NCI-H2029 (cell line): ENCODE measurements around the gene ALAS1.

Source experiments
- DNase-seq: peaks from one replicate; lab custom pipeline; 2025; lab: John Stamatoyannopoulos, UW

ALAS1 gene

GRCh38 chr3:52234516-52235447, 36.8 kb downstream of the ALAS1 start:
- no peak for DNase-seq

DNA sequence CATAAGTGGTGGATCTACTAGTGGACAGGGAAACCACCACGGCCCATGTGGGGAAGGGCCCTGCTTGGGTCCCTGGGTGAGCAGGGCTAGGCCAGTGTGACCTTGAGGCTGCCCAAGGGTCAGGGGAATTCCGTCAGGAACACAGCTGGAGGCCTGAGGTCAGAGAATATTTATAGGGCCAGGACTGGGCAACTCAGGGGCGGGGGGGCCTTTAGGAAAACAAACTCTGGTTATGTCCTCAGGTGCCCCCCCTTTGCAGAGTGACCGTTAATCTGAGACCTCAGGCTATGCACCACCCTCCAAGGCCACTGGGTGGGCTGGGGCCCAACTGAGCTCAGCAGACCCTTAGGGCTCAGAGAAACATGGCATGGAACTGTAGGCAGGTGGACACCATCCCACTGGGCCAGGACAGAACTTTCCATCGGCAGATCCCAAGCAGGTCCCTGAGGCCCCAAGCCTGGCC, 38.5 kb downstream of the ALAS1 start:
- DNase-seq: no peak

- no peak for DNase-seq
These were observed 39.2 kb downstream of the ALAS1 start for GRCh38 chr3:52237006-52237656.

DNA sequence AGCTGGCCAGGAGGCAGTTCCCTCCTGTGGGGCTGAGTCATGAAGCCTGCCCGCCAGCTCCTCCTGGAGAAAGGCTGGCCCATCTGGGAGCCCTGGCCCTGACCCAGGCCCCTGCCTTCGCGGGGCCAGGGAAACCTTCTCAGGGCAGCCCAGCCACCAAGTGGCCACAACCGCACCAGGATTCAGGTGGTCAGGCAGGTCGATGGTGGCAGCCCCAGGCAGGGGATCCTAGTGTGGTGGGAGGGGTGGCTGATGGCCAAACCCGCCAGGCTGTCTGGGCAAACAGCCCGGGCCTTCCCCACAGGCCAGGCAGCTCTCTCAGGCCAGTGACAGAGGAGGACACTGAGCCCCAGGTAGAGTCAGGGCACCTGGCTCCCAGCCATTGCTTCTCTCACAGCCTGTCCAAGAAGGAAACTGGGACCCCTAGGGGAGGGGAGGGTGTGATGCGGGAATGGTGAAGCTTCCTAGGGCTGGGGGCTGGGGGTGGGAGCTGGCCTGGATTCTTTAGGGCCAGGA, 39.8 kb downstream of the ALAS1 start:
- DNase-seq: peak; percentile 24

GRCh38 chr3:52238193-52238760, 40.3 kb downstream of the ALAS1 start:
- no peak for DNase-seq

- DNase-seq: no peak
These were observed 41.1 kb downstream of the ALAS1 start, which contains the start of gene TWF2 for GRCh38 chr3:52238761-52239701. Gene TWF2, minus strand, starts transcription at chr3:52239158. Its CDS starts 142 bp downstream, at chr3:52239016.

DNA sequence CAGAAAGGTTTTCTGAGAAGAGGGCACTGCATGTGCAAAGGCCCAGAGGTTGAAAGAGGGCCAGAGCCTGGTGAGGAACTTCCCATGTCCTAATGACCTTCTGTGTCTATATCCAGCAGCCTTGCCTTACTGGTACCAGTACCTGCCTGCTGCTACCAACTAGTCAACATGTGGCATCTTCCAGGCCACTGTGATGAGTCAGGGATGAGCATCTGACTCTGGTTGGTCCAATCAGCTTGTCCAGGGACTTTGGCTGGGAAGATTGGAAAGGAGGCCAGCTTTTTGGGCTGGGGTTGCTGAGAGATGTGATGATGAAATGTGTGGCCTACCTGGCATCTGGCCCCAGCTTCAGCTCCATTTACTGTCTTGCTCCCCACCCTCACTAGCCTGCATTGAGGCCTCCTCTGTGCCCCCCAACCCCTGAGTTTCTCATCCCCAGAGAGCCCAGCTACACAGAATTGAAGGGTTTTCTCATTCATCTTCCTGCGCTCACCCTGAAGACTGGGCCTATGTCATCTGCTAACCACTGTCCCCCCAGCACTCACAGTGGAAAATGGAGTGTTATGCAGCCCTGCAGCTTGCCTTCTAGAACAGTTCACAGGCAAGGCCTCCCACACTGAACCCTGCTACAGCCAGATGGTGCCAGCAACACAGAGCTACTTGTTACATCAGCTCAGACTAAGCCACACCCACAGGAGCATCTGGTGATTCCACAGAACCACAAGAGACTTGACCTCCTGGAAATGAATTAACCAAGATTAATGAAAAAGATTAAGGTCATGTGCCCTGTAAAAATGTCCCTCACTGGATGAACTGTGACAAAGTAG, 42.3 kb downstream of the ALAS1 start:
- DNase-seq: peak; percentile 5

DNA sequence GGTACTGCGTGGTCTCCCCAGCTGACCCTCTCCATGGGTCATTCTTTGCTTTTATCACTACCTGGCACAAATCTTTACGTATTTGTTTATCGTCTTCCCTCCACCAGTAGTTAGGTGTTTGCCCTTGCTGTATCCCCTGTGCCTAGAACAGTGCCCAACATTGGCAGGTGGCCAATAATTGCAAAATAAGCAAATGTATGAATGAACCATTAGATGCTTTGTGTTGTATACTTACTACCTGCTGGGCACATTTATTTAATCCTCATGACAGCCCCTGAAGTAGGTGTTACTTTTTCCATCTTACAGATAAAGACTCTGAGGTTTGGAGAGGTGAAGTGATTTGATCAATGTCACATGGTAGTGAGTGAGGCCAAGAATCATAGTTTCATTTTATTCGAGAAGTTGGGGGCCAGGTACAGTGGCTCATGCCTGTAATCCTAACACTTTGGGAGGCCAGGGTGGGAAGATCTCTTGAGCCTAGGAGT, 43.0 kb downstream of the ALAS1 start:
- DNase-seq: no peak

GRCh38 chr3:52242039-52242438, 44.1 kb downstream of the ALAS1 start:
- no peak for DNase-seq

DNA sequence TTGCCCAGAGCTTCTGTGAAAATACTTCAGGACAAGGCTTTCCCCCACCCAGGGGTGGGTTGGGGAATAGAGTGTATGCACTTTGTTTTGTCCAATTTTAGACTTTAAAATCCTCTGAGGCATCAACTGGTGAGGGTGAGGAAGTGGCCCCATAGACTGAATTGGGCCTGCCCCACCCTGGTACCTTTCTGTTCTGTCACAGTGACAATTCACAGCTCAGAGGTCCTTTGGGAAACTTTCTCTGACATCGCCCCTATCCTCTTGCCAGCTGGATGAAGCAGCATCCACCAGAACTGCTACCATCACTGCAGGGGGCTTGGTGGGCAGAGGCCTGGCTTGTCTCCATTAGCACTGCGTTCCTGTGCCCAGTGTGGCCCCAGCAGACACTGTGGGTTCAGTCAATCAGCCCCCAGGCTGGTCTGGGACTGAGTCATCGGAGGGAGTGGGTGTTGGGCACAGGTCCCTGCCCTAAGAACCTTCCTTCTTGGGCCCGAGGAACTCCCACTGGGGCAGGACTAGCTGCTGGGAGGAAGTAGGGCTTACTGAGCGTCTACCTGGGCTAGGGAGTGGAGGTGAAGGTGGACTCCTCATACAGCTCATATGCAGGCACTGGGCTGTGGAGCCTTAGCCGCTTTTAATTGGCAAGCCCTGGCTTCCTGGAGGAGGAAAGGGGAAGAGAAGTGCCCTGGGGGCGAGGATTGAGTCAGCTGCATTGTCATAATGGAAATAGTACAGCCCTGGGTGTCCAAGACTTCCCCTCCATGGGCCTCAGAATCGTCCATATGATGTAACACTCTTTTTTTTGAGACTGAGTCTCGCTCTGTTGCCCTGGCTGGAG, 46.0 kb downstream of the ALAS1 start:
- no peak for DNase-seq

GRCh38 chr3:52245322-52246263, 47.6 kb downstream of the ALAS1 start, which contains the start of gene PPM1M:
Gene PPM1M, plus strand, starts transcription at chr3:52245759. Its CDS starts 66 bp downstream, at chr3:52245825.
- DNase-seq: no peak

GRCh38 chr3:52246264-52246620, 48.3 kb downstream of the ALAS1 start:
- DNase-seq: no peak

DNA sequence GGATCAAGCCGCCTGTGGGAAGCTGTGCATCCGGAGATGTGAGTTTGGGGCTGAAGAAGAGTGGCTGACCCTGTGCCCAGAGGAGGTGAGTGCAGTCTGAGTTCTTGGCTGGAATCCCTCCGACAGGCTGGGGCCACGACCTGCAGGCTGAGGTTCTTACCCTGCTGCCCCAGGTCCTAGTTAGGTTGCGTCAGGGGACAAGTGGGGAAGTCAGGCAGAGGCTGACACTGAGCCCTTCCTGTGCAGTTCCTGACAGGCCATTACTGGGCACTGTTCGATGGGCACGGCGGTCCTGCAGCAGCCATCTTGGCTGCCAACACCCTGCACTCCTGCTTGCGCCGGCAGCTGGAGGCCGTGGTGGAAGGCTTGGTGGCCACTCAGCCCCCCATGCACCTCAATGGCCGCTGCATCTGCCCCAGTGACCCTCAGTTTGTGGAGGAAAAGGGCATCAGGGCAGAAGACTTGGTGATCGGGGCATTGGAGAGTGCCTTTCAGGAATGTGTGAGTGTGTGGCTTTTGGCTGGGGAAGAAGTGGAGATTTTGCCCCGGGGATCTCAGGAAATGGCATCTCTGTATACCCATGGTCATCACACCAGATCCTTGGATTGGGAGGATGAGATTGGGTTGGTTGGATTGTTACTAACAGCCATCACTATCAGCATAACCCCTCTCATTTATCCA, 48.9 kb downstream of the ALAS1 start:
- no peak for DNase-seq

GRCh38 chr3:52247409-52248164, 49.6 kb downstream of the ALAS1 start:
- no peak for DNase-seq

- no peak for DNase-seq
These were observed 50.2 kb downstream of the ALAS1 start for GRCh38 chr3:52248165-52248541.

DNA sequence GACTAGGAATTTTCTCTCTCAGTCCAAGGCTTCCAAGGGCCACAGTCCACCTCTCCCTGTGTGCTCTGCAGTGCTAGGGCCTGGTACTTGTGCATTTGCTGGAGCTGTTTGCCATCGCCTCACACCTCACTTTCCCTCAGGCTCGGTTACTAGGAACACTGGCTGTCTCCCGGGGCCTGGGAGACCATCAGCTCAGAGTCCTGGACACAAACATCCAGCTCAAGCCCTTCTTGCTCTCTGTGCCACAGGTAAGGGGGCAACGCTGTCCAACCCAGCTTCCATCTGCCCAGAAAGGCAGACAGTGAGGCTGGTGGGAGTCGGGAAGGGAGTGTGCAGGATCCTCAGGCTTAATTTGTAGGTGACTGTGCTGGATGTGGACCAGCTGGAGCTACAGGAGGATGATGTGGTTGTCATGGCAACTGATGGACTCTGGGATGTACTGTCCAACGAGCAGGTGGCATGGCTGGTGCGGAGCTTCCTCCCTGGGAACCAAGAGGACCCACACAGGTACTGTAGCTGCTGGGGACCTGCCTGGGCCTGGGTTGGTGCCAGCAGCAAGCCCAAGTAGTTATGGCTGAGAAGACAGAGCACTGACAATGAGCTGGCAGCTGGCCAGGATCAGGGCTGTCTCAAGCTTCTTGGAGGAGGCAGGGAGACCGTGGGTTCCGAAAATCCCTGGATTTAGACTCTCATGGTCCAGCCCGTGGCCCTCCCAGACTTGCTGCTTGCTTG, 51.0 kb downstream of the ALAS1 start:
- no peak for DNase-seq
